A549 (cell line): Measurements from ENCODE around the gene ST6GALNAC2. TPM values are rescaled to one million over a fixed set of nuclear protein-coding genes. Genes with fewer than 3 reads are reported as not detected.

ENCODE experiments used
- ATAC-seq, 2 experiments: fragments of 200-7000 bp in 1 of 2; fragments of >200 bp in 1 of 2; cut with Nextera tagmentation in 1 of 2; cut with Tn5 transposase in 1 of 2; 3 replicates each; pipeline versions ENCODE4 v1.8.0 to v1.9.1; 2018 to 2020; ENCODE audit warnings: mild to moderate bottlenecking in 1 of 2, moderate library complexity in 1 of 2
- CTCF ChIA-PET: fragments of 300-600 bp; sonication (Branson Sonifier 250); formaldehyde crosslinking; extraction: SDS; loops from one replicate; lab custom pipeline; 2021; ENCODE audit warnings: antibody characterized with exemption, inconsistent platforms; lab: Yijun Ruan, JAX
- POLR2A ChIA-PET: fragments of 350-600 bp; formaldehyde crosslinking; extraction: SDS; loops from one replicate; lab custom pipeline; 2021; ENCODE audit warnings: antibody characterized with exemption, inconsistent platforms; lab: Yijun Ruan, JAX
- DNase-seq, 2 experiments: peaks; one replicate each; pipeline versions ENCODE4 v3.0.0 to v3.0.0-alpha.2; 2011 to 2016; ENCODE audit warnings: low read depth in 1 of 2, low spot score in 1 of 2
- FAIRE-seq: peaks from 2 replicates; lab custom pipeline; 2011; peaks lifted over from hg19 to GRCh38; lab: Jason Lieb, UNC
- H3K27ac ChIP-seq, 2 experiments: fragments of >200 bp; sonication (Bioruptor Twin); formaldehyde crosslinking; 3 replicates each; pipeline ENCODE4 v1.5.1; 2016 to 2017
- H3K4me1 ChIP-seq: fragments of >200 bp; sonication (Bioruptor Twin); formaldehyde crosslinking; 3 replicates; pipeline ENCODE4 v1.6.1; 2016
- H3K4me2 ChIP-seq: fragments of >200 bp; sonication (Bioruptor Twin); formaldehyde crosslinking; 3 replicates; pipeline ENCODE4 v1.6.1; 2016
- H3K4me3 ChIP-seq: fragments of >200 bp; sonication (Bioruptor Twin); formaldehyde crosslinking; 3 replicates; pipeline ENCODE4 v1.5.1; 2016
- H3K9me3 ChIP-seq: fragments of >200 bp; sonication (Bioruptor Twin); formaldehyde crosslinking; 3 replicates; pipeline ENCODE4 v1.6.1; 2016
- ATOH8 ChIP-seq: fragments of 250-450 bp; sonication (Bioruptor Pico); IDR thresholded peaks from 2 replicates; pipeline ENCODE4 v1.5.0; 2020; ENCODE audit warnings: low read depth, mild to moderate bottlenecking, moderate library complexity
- BHLHE40 ChIP-seq: IDR thresholded peaks from 2 replicates; pipeline ENCODE4 v1.6.1; 2012; ENCODE audit warnings: low read depth, low read length, inconsistent platforms
- CBX8 ChIP-seq: fragments of 200-600 bp; sonication (generic); IDR thresholded peaks from 2 replicates; pipeline ENCODE4 v1.6.1; 2016
- CHD4 ChIP-seq: fragments of 200-600 bp; sonication (generic); IDR thresholded peaks from 2 replicates; pipeline ENCODE4 v1.6.1; 2016; ENCODE audit warnings: antibody characterized with exemption, mild to moderate bottlenecking, borderline replicate concordance
- CTCF ChIP-seq: fragments of >200 bp; sonication (Bioruptor Twin); formaldehyde crosslinking; IDR thresholded peaks from 3 replicates; pipeline ENCODE4 v1.5.1; 2016
- EHF ChIP-seq: fragments of 250-450 bp; sonication (Bioruptor Pico); IDR thresholded peaks from 2 replicates; pipeline ENCODE4 v1.5.0; 2020; ENCODE audit warnings: mild to moderate bottlenecking
- ESRRA ChIP-seq: fragments of 150-350 bp; IDR thresholded peaks from 2 replicates; pipeline ENCODE4 v1.6.1; 2014; ENCODE audit warnings: mild to moderate bottlenecking, low read length, borderline replicate concordance
- FOSL2 ChIP-seq, 2 experiments: fragments of 450-650 bp in 1 of 2; fragments of >200 bp in 1 of 2; sonication (Bioruptor Twin) in 1 of 2; formaldehyde crosslinking; IDR thresholded peaks; 2 replicates each; pipeline versions ENCODE4 v1.5.0 to v1.6.1; 2016 to 2020; ENCODE audit warnings: mild to moderate bottlenecking in 1 of 2, moderate library complexity in 1 of 2
- HES2 ChIP-seq: fragments of >200 bp; sonication (Bioruptor Twin); formaldehyde crosslinking; IDR thresholded peaks from 2 replicates; pipeline ENCODE4 v1.6.1; 2016
- HEYL ChIP-seq: fragments of 250-450 bp; sonication (Bioruptor Pico); IDR thresholded peaks from 2 replicates; pipeline ENCODE4 v1.8.0; 2021; ENCODE audit warnings: mild to moderate bottlenecking, moderate library complexity
- HOXB5 ChIP-seq: fragments of 250-450 bp; sonication (Bioruptor Pico); IDR thresholded peaks from 2 replicates; pipeline ENCODE4 v1.5.0; 2020; ENCODE audit warnings: mild to moderate bottlenecking, moderate library complexity
- JUNB ChIP-seq: fragments of >200 bp; sonication (Bioruptor Twin); formaldehyde crosslinking; IDR thresholded peaks from 2 replicates; pipeline ENCODE4 v1.6.1; 2016
- MAZ ChIP-seq: fragments of 150-350 bp; IDR thresholded peaks from 2 replicates; pipeline ENCODE4 v1.6.1; 2014; ENCODE audit warnings: antibody characterized with exemption, low read depth, low read length, borderline replicate concordance
- MYC ChIP-seq: IDR thresholded peaks from 2 replicates; pipeline ENCODE4 v1.6.1; 2012; ENCODE audit warnings: mild to moderate bottlenecking, inconsistent platforms, low read length, improper control_type of control experiment, borderline replicate concordance
- PBX3 ChIP-seq: IDR thresholded peaks from 2 replicates; pipeline ENCODE4 v1.6.1; 2012
- PHF8 ChIP-seq: fragments of 200-600 bp; sonication (generic); IDR thresholded peaks from 2 replicates; pipeline ENCODE4 v1.6.1; 2016; ENCODE audit warnings: low read depth, mild to moderate bottlenecking, antibody characterized with exemption, moderate library complexity, borderline replicate concordance
- POLR2AphosphoS2 ChIP-seq: conservative IDR thresholded peaks from 2 replicates; pipeline ENCODE4 v1.6.1; 2012; ENCODE audit warnings: low read length, improper control_type of control experiment, inconsistent platforms
- RCOR1 ChIP-seq: fragments of 150-350 bp; IDR thresholded peaks from 2 replicates; pipeline ENCODE4 v1.6.1; 2014; ENCODE audit warnings: antibody characterized with exemption, low read length, low read depth
- SREBF2 ChIP-seq: fragments of 450-650 bp; IDR thresholded peaks from 2 replicates; pipeline ENCODE4 v1.6.1; 2014; ENCODE audit warnings: mild to moderate bottlenecking, moderate library complexity
- ZSCAN20 ChIP-seq: fragments of 250-450 bp; sonication (Bioruptor Pico); IDR thresholded peaks from 2 replicates; pipeline ENCODE4 v1.8.0; 2022; ENCODE audit warnings: mild to moderate bottlenecking, moderate library complexity
- WGBS: methylation state at CpG from one replicate; pipeline ENCODE4 v1.1.6; 2017; ENCODE audit errors: missing lambda C conversion rate; 5-methylcytosine and 5-hydroxymethylcytosine counted together
- polyA plus RNA-seq, 4 experiments: library from polyadenylated mRNA; depleted of rRNA in 3 of 4; stranded (reverse); fragments of >200 nt; fragmentation: RNase III in 1 of 4; extraction: RNeasy Plus Mini Kit Qiagen cat#74134 plus additional on column Dnase treatment in 1 of 4; gene quantifications; 2 replicates in 3 of 4; 3 replicates in 1 of 4; pipeline ENCODE4 v1.2.3, GENCODE V29; 2011 to 2017

The ST6GALNAC2 gene
- polyA plus RNA-seq, 2 of the 4 experiments (the other 2 are of a cell fraction) = 0.41 to 0.74 TPM

- no peak for FAIRE-seq
- DNase-seq = no peak
- TF ChIP-seq ZSCAN20 (no peak), SREBF2 (no peak), RCOR1 (no peak), HEYL (CRISPR knock-in tag) (no peak), CTCF (no peak), ESRRA (no peak)
- TF ChIP-seq, all 56 proteins: peak for 0
- no peak overlapping the region for H3K4me3 ChIP-seq
- no peaks in the 10 kb centered on the region for H3K9me3 ChIP-seq
- 95% methylated on average over 2 of the region's 2 CpGs for WGBS
- ChIA-PET CTCF (interaction anchor here (0.9 to 6.0 kb wide), 13 partner anchors 10 to 85 kb away, joined by 3 to 45 read pairs (median 4); a partner anchor contains a TSS), POLR2A (no interaction called here)
- no peak for ATAC-seq
- H3K4me2 ChIP-seq = no peak overlapping the region
- no peak overlapping the region for H3K27ac ChIP-seq
- H3K4me1 ChIP-seq = no peaks in the 10 kb centered on the region
Observed at GRCh38 chr17:76579281-76579680, 6.4 kb downstream of the ST6GALNAC2 start.

GRCh38 chr17:76578376-76578775 is 7.3 kb downstream of the ST6GALNAC2 start:
- H3K27ac ChIP-seq = no peak overlapping the region
- ChIA-PET POLR2A (no interaction called here), CTCF (interaction anchor here (0.6 to 6.0 kb wide), 17 partner anchors 8 to 204 kb away, joined by 3 to 45 read pairs (median 4); partner anchors contain the start of gene ST6GALNAC2)

GRCh38 chr17:76577876-76578275 is 7.8 kb downstream of the ST6GALNAC2 start:
- ChIA-PET CTCF (interaction anchor here (0.6 to 6.0 kb wide), 13 partner anchors 9 to 205 kb away, joined by 3 to 45 read pairs (median 4); partner anchors contain the start of gene ST6GALNAC2), POLR2A (interaction anchor here (0.7 kb wide), 1 partner anchor 10 kb away, joined by 4 read pairs; no protein-coding TSS in a partner anchor)
- H3K27ac ChIP-seq = no peak overlapping the region
- WGBS = 93% methylated on average over 7 of the region's 7 CpGs
- DNase-seq (no peak), FAIRE-seq (no peak), ATAC-seq (no peak)
- H3K4me2 ChIP-seq = no peak overlapping the region
- no peaks in the 10 kb centered on the region for H3K4me1 ChIP-seq
- no peak overlapping the region for H3K4me3 ChIP-seq
- H3K9me3 ChIP-seq = no peaks in the 10 kb centered on the region
- TF ChIP-seq BHLHE40 (no peak), PHF8 (no peak), CTCF (no peak)

More at GRCh38 chr17:76578376-76578775, 7.3 kb downstream of the ST6GALNAC2 start:
- Histone ChIP-seq H3K9me3 (no peaks in the 10 kb centered on the region), H3K4me3 (no peak overlapping the region), H3K4me1 (no peaks in the 10 kb centered on the region), H3K4me2 (no peak overlapping the region)
- ATAC-seq (peak in 1 of 2 experiments; percentile 32; a peak in 1 of 6 replicates), FAIRE-seq (no peak), DNase-seq (no peak)
- WGBS = 60% methylated on average over 5 of the region's 5 CpGs
- TF ChIP-seq HOXB5 (CRISPR knock-in tag) (no peak), CHD4 (no peak), CBX8 (no peak)

GRCh38 chr17:76576189-76576588 is 9.5 kb downstream of the ST6GALNAC2 start:
- POLR2A ChIA-PET = interaction anchor here (0.6 kb wide), 1 partner anchor 86 kb away, joined by 3 read pairs; no protein-coding TSS in a partner anchor
- TF ChIP-seq JUNB = no peak
- TF ChIP-seq HES2 = no peak
- TF ChIP-seq EHF (CRISPR knock-in tag) = no peak
- no peak for TF ChIP-seq ATOH8 (CRISPR knock-in tag)
- no peak for TF ChIP-seq PBX3
- no peak for TF ChIP-seq MYC
- no peak for TF ChIP-seq POLR2AphosphoS2
- no peak for TF ChIP-seq FOSL2 (IDR thresholded peaks at IDR 0.05)
- no peak for TF ChIP-seq FOSL2 (CRISPR knock-in tag; IDR thresholded peaks at IDR 0.05)
- no peak for TF ChIP-seq MAZ

More at GRCh38 chr17:76576189-76576588, 9.5 kb downstream of the ST6GALNAC2 start:
- FAIRE-seq (no peak), ATAC-seq (no peak), DNase-seq (no peak)
- no peaks in the 10 kb centered on the region for H3K9me3 ChIP-seq
- CTCF ChIA-PET = interaction anchor here (0.8 to 6.0 kb wide), 9 partner anchors 9 to 105 kb away, joined by 3 to 45 read pairs (median 4); partner anchors contain the start of gene ST6GALNAC2
- WGBS = 87% methylated on average over 9 of the region's 9 CpGs
- no peak overlapping the region for H3K4me2 ChIP-seq
- no peak overlapping the region for H3K27ac ChIP-seq
- no peak overlapping the region for H3K4me3 ChIP-seq
- no peaks in the 10 kb centered on the region for H3K4me1 ChIP-seq
